Brain pericyte (primary cell): Measurements from ENCODE around the gene AGPAT1.
"Not testable (repeated sequence)": the region's sequence is repeated elsewhere in the genome, so short reads cannot be mapped to it uniquely, and the experiment has no call there.

Experiments
- DNase-seq: peaks from one replicate; pipeline ENCODE4 v3.0.0-alpha.2; 2012; ENCODE audit warnings: low read depth, low spot score

The AGPAT1 gene

GRCh38 chr6:32148289-32149091 lies 27.4 kb downstream of the AGPAT1 start:
- DNase-seq = no peak

- DNase-seq = no peak
These were observed 28.3 kb downstream of the AGPAT1 start for GRCh38 chr6:32147401-32148132.

- no peak for DNase-seq
These were observed 29.2 kb downstream of the AGPAT1 start for GRCh38 chr6:32146687-32147086.

GRCh38 chr6:32146287-32146686 lies 29.6 kb downstream of the AGPAT1 start:
- DNase-seq = no peak

GRCh38 chr6:32144238-32144637 lies 31.6 kb downstream of the AGPAT1 start:
- not testable (repeated sequence) for DNase-seq

- no peak for DNase-seq
These were observed 35.4 kb downstream of the AGPAT1 start for GRCh38 chr6:32140420-32141046.

GRCh38 chr6:32139590-32139989 lies 36.3 kb downstream of the AGPAT1 start:
- DNase-seq = no peak

GRCh38 chr6:32137454-32137853 lies 38.4 kb downstream of the AGPAT1 start:
- DNase-seq = no peak

GRCh38 chr6:32133786-32134185 lies 42.1 kb downstream of the AGPAT1 start:
- DNase-seq = no peak

- no peak for DNase-seq
These were observed 43.8 kb downstream of the AGPAT1 start for GRCh38 chr6:32132110-32132509.

GRCh38 chr6:32131439-32131948 lies 44.4 kb downstream of the AGPAT1 start:
- no peak for DNase-seq

- no peak for DNase-seq
These were observed 46.4 kb downstream of the AGPAT1 start for GRCh38 chr6:32129297-32130088.

- DNase-seq = no peak
These were observed 47.1 kb downstream of the AGPAT1 start for GRCh38 chr6:32128751-32129296.

GRCh38 chr6:32127717-32128592 lies 47.9 kb downstream of the AGPAT1 start, which contains the start of gene ATF6B:
Gene ATF6B (minus strand): TSS chr6:32128246. CDS start chr6:32128207, 39 bp downstream.
- peak; percentile 96 for DNase-seq

GRCh38 chr6:32127409-32127716 lies 48.5 kb downstream of the AGPAT1 start:
- DNase-seq = no peak

GRCh38 chr6:32126880-32127279 lies 49.0 kb downstream of the AGPAT1 start:
- DNase-seq = no peak

- no peak for DNase-seq
These were observed 52.2 kb downstream of the AGPAT1 start for GRCh38 chr6:32123681-32124080.

- DNase-seq = no peak
These were observed 55.3 kb downstream of the AGPAT1 start for GRCh38 chr6:32120573-32121059.

GRCh38 chr6:32118782-32119628 lies 56.9 kb downstream of the AGPAT1 start:
- DNase-seq = peak; percentile 42
